Panc1 (cell line): ENCODE measurements around the gene HLCS. TPM values are rescaled to one million over a fixed set of nuclear protein-coding genes. Genes with fewer than 3 reads are reported as not detected.

ENCODE experiments used
- ATAC-seq: fragments of 200-7000 bp; cut with Tn5 transposase; 2 replicates; pipeline ENCODE4 v1.9.1; 2020; ENCODE audit warnings: mild to moderate bottlenecking, moderate library complexity
- BruUV-seq: library from RNA; stranded (reverse); fragments of 400-500 nt; replicated peaks from 2 replicates; lab custom pipeline; 2021; lab: Mats Ljungman, UMichigan
- CTCF ChIA-PET: fragments of 300-600 bp; sonication (Branson Sonifier 250); formaldehyde crosslinking; loops from one replicate; lab custom pipeline; 2022; ENCODE audit warnings: antibody characterized with exemption; lab: Charles Lee
- POLR2A ChIA-PET: fragments of 300-600 bp; sonication (Branson Sonifier 250); formaldehyde crosslinking; loops from one replicate; lab custom pipeline; 2022; ENCODE audit warnings: antibody characterized with exemption; lab: Charles Lee
- DNase-seq: peaks from one replicate; pipeline ENCODE4 v3.0.0-alpha.2; 2010; ENCODE audit warnings: low read depth, low spot score
- H3K27ac ChIP-seq: 2 replicates; pipeline ENCODE4 v1.5.1; 2011; ENCODE audit warnings: mild to moderate bottlenecking, low read length, inconsistent platforms
- H3K27me3 ChIP-seq: fragments of 200-500 bp; sonication (Bioruptor generic); 2 replicates; pipeline ENCODE4 v1.6.0; 2014; ENCODE audit warnings: low read length, inconsistent platforms; ENCODE audit not compliant: control insufficient read depth, insufficient read depth
- H3K36me3 ChIP-seq: fragments of 200-500 bp; sonication (Bioruptor generic); 2 replicates; pipeline ENCODE4 v1.5.1; 2014; ENCODE audit warnings: inconsistent platforms, mild to moderate bottlenecking, low read length, moderate library complexity; ENCODE audit not compliant: control insufficient read depth, insufficient read depth
- H3K4me1 ChIP-seq: 2 replicates; pipeline ENCODE4 v1.5.1; 2011; ENCODE audit warnings: inconsistent platforms, mild to moderate bottlenecking, low read length, moderate library complexity; ENCODE audit not compliant: control insufficient read depth, insufficient read depth
- H3K4me3 ChIP-seq, 2 experiments: 2 replicates each; pipeline ENCODE4 v1.5.1; 2011 to 2012; ENCODE audit warnings: low read depth in 2 of 2, low read length in 2 of 2, mild to moderate bottlenecking in 2 of 2, inconsistent platforms in 1 of 2, moderate library complexity in 1 of 2
- H3K9me3 ChIP-seq: fragments of 200-500 bp; sonication (Bioruptor generic); 2 replicates; pipeline ENCODE4 v1.5.1; 2014; ENCODE audit warnings: low read depth, mild to moderate bottlenecking, inconsistent platforms, low read length, moderate library complexity; ENCODE audit not compliant: control insufficient read depth, insufficient read depth
- POLR2AphosphoS5 ChIP-seq: IDR thresholded peaks from 2 replicates; pipeline ENCODE4 v1.6.1; 2012; ENCODE audit warnings: mild to moderate bottlenecking, low read depth, low read length, moderate library complexity
- REST ChIP-seq, 2 experiments: IDR thresholded peaks; 2 replicates each; pipeline ENCODE4 v1.6.1; 2011 to 2012; ENCODE audit warnings: low read depth in 2 of 2, control low read depth in 1 of 2, low read length in 1 of 2, mild to moderate bottlenecking in 1 of 2, moderate library complexity in 1 of 2; ENCODE audit not compliant: insufficient read depth in 1 of 2
- SIN3A ChIP-seq: IDR thresholded peaks from 2 replicates; pipeline ENCODE4 v1.6.1; 2012; ENCODE audit warnings: low read depth, mild to moderate bottlenecking, low read length, moderate library complexity, borderline replicate concordance; ENCODE audit not compliant: insufficient read depth
- TCF7L2 ChIP-seq: IDR thresholded peaks from 2 replicates; pipeline ENCODE4 v1.6.1; 2011; ENCODE audit warnings: mild to moderate bottlenecking, low read depth, low read length, inconsistent platforms
- in situ Hi-C: cut with HindIII; loops from 2 replicates; pipeline ENCODE4 v1.10.0; 2016; ENCODE audit warnings: low sequenced_read_pairs, low pct_unique_long_range_greater_than_20kb
- intact Hi-C: fragments of 100-400 bp; cut with micrococcal nuclease; formaldehyde crosslinking; loops from one replicate; pipeline ENCODE4 v1.10.0; 2022; ENCODE audit not compliant: unreplicated experiment
- total RNA-seq: library from RNA; stranded (reverse); gene quantifications from one replicate; pipeline ENCODE4 v1.2.1, GENCODE V29; 2021; ENCODE audit not compliant: unreplicated experiment
- TF ChIP-seq, protein P1 (sequence below): fragments of 450-650 bp; IDR thresholded peaks from 2 replicates; pipeline ENCODE4 v1.5.1; 2017; ENCODE audit warnings: mild to moderate bottlenecking

The HLCS gene
- total RNA-seq, 1 experiment from 2014 or later: 15.3 TPM

GRCh38 chr21:36732217-36732616 is 234.3 kb downstream of the HLCS start:
- intact Hi-C loops (no loop called here), in situ Hi-C loops (no loop called here)
- CTCF ChIA-PET: no interaction called here
- TF ChIP-seq, protein P1, sequence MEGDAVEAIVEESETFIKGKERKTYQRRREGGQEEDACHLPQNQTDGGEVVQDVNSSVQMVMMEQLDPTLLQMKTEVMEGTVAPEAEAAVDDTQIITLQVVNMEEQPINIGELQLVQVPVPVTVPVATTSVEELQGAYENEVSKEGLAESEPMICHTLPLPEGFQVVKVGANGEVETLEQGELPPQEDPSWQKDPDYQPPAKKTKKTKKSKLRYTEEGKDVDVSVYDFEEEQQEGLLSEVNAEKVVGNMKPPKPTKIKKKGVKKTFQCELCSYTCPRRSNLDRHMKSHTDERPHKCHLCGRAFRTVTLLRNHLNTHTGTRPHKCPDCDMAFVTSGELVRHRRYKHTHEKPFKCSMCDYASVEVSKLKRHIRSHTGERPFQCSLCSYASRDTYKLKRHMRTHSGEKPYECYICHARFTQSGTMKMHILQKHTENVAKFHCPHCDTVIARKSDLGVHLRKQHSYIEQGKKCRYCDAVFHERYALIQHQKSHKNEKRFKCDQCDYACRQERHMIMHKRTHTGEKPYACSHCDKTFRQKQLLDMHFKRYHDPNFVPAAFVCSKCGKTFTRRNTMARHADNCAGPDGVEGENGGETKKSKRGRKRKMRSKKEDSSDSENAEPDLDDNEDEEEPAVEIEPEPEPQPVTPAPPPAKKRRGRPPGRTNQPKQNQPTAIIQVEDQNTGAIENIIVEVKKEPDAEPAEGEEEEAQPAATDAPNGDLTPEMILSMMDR: no peak
- TF ChIP-seq SIN3A (no peak), REST (IDR thresholded peaks at IDR 0.05; ENCODE audit: insufficient read depth in 1 of 2, low read depth in 2 of 2, low read length in 1 of 2) (no peak), TCF7L2 (no peak), POLR2AphosphoS5 (no peak)
- H3K4me3 ChIP-seq: no peak overlapping the region
- POLR2A ChIA-PET: no interaction called here
- no peak for DNase-seq
- H3K27me3 ChIP-seq: no peaks in the 10 kb centered on the region
- no peaks in the 10 kb centered on the region for H3K4me1 ChIP-seq
- no peaks in the 10 kb centered on the region for H3K9me3 ChIP-seq
- no peak for ATAC-seq
- no TSS peak for BruUV-seq
- H3K36me3 ChIP-seq: no peaks in the 10 kb centered on the region
- H3K27ac ChIP-seq: no peak overlapping the region

DNA sequence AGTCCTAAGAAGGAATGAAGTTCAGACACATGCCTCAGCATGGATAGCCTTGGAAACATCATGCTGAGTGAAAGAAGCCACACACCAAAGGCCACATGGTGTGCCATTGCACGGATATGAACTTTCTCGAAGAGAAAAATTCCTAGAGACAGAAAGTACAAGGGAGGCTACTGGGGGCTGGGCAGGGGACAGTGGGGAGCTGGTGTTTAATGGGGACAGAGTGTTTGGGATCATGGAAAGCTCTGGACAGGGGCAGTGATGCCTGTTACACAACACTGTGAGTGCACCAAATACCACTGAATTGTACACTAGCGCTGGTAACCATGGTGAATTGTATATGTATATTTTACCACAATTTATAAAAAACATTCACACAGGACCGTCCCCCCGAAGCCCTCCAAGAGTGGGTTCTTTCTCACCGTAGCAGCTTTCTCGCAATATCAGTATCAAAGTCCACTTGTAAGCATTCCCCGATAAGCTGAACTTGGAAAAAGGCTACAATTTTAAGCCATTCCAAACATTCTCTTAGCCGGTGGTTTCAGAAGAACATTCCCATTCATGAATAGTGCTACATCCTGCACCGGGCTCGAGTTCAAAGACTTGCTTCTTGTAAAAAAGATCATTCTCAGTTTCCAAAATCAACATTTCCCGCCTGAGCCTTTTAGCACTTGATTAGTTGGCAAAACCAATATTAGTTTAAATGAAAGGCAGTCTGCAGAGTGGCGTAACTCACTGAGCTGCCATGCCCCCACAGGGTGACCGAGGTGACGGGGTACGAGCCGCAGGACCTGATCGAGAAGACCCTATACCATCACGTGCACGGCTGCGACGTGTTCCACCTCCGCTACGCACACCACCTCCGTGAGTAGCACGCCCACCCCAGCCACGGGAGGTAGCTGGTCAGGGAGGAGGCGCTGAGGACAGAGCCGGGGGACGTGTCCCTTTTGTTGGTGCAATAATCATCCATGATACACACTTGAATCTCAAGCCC is 235.9 kb downstream of the HLCS start:
- TF ChIP-seq SIN3A (no peak), POLR2AphosphoS5 (no peak), REST (IDR thresholded peaks at IDR 0.05; ENCODE audit: insufficient read depth in 1 of 2, low read depth in 2 of 2, low read length in 1 of 2) (no peak), TCF7L2 (no peak)
- TF ChIP-seq, protein P1: no peak
- CTCF ChIA-PET: no interaction called here
- Histone ChIP-seq H3K9me3 (no peaks in the 10 kb centered on the region), H3K4me1 (no peaks in the 10 kb centered on the region), H3K27ac (no peak overlapping the region), H3K27me3 (no peaks in the 10 kb centered on the region), H3K4me3 (no peak overlapping the region), H3K36me3 (no peaks in the 10 kb centered on the region)
- ATAC-seq: no peak
- DNase-seq: no peak
- no TSS peak for BruUV-seq
- in situ Hi-C loops (no loop called here), intact Hi-C loops (no loop called here)
- POLR2A ChIA-PET: no interaction called here
